ENCODE data around the gene ATP5PB. TPM values are rescaled to one million over a fixed set of nuclear protein-coding genes. Genes with fewer than 3 reads are reported as not detected.

Gene ATP5PB
- total RNA-seq, 4 donors from 2014 or later, result 60.3 to 334 (median 211) TPM

DNA sequence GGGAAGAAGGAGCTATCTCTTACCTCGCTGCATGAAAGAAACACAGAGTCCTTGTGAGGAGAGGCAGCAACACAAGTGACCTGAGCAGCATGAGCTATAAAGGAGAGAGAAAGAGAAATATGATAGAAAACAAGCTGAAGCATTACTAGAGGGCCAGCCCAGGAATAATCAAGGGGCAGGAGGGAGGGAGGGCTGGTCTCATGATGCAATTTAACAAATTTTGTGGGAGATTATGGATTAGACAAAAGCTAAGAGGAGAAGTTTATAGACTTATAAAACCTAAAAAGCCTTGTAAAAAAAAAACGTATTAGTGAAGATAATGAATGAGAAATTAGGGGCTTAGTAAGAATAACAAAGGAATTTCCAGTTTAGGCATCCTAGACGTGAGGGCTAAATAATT is 5.2 kb upstream of the ATP5PB start:
- H3K4me1 ChIP-seq, result peaks cover 5 to 26% (median 21%) of the 10 kb centered on the region in 4 donors
- no peak overlapping the region for H3K4me3 ChIP-seq
- peaks cover 0 to 46% (median 20%) of the 10 kb centered on the region in 4 donors for H3K36me3 ChIP-seq
- no peaks in the 10 kb centered on the region for H3K27me3 ChIP-seq
- TF ChIP-seq EP300 (IDR thresholded peaks at IDR 0.05; ENCODE audit: low read depth) (no peak), POLR2AphosphoS5 (IDR thresholded peaks at IDR 0.05) (no peak)
- TF ChIP-seq, protein P1, sequence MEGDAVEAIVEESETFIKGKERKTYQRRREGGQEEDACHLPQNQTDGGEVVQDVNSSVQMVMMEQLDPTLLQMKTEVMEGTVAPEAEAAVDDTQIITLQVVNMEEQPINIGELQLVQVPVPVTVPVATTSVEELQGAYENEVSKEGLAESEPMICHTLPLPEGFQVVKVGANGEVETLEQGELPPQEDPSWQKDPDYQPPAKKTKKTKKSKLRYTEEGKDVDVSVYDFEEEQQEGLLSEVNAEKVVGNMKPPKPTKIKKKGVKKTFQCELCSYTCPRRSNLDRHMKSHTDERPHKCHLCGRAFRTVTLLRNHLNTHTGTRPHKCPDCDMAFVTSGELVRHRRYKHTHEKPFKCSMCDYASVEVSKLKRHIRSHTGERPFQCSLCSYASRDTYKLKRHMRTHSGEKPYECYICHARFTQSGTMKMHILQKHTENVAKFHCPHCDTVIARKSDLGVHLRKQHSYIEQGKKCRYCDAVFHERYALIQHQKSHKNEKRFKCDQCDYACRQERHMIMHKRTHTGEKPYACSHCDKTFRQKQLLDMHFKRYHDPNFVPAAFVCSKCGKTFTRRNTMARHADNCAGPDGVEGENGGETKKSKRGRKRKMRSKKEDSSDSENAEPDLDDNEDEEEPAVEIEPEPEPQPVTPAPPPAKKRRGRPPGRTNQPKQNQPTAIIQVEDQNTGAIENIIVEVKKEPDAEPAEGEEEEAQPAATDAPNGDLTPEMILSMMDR (IDR thresholded peaks at IDR 0.05), result no peak
- no peaks in the 10 kb centered on the region for H3K9me3 ChIP-seq
- in situ Hi-C loops (cut with MboI; ENCODE audit: low pct_ligation_motif_present in 1 of 4, low pct_unique_long_range_greater_than_20kb in 1 of 4, low sequenced_read_pairs in 3 of 4) (no loop called here), intact Hi-C loops (cut with DNase I; ENCODE audit: low total_unique reads) (no loop called here)
- DNase-seq, result no peak
- WGBS, 2 donors (ENCODE audit: low coverage in 1 of 2), result 70 to 72% methylated on average over 2 to 3 of the region's 3 CpGs
- H3K27ac ChIP-seq, result no peak overlapping the region

DNA sequence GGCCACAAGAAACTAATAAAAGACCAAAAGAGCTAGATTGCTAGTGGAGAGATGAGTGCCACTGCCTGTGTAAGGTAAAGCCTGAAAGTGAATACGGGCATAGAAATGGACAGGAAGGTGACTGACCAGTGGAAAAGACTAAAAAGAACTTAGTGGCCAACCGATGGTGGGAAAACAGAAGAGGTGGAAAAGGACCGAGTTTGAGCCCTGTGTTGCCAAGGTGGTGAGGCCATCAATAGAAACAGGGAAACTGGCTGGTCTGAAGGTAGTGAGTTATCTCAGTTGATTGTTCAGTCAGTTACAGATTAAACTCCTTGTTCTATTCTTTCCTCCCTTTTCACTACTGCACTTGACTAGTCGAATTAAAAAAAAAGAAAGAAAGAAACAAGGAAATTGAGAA is 2.7 kb upstream of the ATP5PB start:
- H3K4me3 ChIP-seq, result no peak overlapping the region
- peak overlapping the region; percentile 62 to 94 (median 89) for H3K27ac ChIP-seq
- no peaks in the 10 kb centered on the region for H3K27me3 ChIP-seq
- in situ Hi-C loops (cut with MboI; ENCODE audit: low pct_ligation_motif_present in 1 of 4, low pct_unique_long_range_greater_than_20kb in 1 of 4, low sequenced_read_pairs in 3 of 4), result no loop called here
- no peak for TF ChIP-seq POLR2A (IDR thresholded peaks at IDR 0.05)
- TF ChIP-seq, protein P1 (IDR thresholded peaks at IDR 0.05), result no peak
- TF ChIP-seq POLR2AphosphoS5 (IDR thresholded peaks at IDR 0.05), result no peak
- TF ChIP-seq EP300 (IDR thresholded peaks at IDR 0.05; ENCODE audit: low read depth), result no peak
- no peaks in the 10 kb centered on the region for H3K9me3 ChIP-seq
- H3K4me1 ChIP-seq, result peaks cover 13 to 43% (median 40%) of the 10 kb centered on the region in 4 donors
- intact Hi-C loops (cut with DNase I; ENCODE audit: low total_unique reads), result no loop called here
- DNase-seq, result no peak
- WGBS, 2 donors (ENCODE audit: low coverage in 1 of 2), result 42 to 77% methylated on average over 4 of the region's 4 CpGs
- peaks cover 0 to 31% (median 11%) of the 10 kb centered on the region in 4 donors for H3K36me3 ChIP-seq

DNA sequence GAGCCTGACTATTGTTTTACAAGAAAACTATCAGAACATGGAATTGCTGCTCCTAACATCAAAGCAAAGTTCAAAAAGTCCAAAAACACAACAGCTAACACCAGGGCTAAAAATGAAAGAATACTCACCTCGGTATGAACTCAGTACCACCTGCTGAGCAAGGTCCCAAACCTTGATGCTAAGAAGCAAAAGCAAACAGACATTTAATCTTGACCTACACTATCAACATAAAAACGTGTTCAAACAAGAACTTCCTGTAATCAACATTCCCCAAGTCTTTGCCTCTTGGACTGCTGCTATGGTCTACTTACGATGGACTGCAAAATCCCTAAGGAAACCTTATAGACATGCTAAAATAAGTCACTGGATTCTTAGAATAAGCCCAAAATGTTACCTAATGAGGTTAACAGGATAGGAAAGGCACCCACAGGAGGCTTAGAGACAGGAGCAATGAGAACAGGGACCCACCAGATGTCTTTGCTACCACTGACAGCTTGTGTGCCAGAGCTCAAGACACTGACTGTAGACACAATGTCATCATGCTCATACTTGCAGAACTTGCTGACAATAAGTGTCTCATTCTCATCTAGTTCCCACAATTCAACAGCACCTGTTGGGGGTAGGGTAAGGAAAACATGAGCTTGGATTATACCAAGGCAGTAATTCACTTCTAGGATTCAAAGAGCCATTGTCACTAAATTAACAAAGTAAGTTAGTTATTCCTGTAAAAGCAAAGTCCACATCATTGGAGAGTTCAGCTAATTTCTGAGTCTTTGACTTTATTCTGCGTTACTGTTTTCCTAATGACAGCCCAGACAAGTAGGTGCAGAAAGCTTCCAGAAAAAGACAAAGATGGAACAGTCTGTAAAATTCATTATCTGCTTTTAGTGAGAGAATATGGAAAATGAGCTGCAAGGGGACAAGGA is 2.0 kb upstream of the ATP5PB start:
- no peaks in the 10 kb centered on the region for H3K27me3 ChIP-seq
- no peak for DNase-seq
- H3K36me3 ChIP-seq, result peaks cover 0 to 26% (median 10%) of the 10 kb centered on the region in 4 donors
- peak overlapping the region; percentile 62 to 94 (median 89) for H3K27ac ChIP-seq
- whole genome bisulfite sequencing, 2 donors (ENCODE audit: low coverage in 1 of 2), result 38 to 44% methylated on average over 4 of the region's 4 CpGs
- intact Hi-C loops (cut with DNase I; ENCODE audit: low total_unique reads) (no loop called here), in situ Hi-C loops (cut with MboI; ENCODE audit: low pct_ligation_motif_present in 1 of 4, low pct_unique_long_range_greater_than_20kb in 1 of 4, low sequenced_read_pairs in 3 of 4) (no loop called here)
- H3K9me3 ChIP-seq, result no peaks in the 10 kb centered on the region
- TF ChIP-seq EP300 (IDR thresholded peaks at IDR 0.05; ENCODE audit: low read depth) (no peak), POLR2AphosphoS5 (IDR thresholded peaks at IDR 0.05) (no peak), POLR2A (IDR thresholded peaks at IDR 0.05) (no peak)
- peak overlapping the region in 1 of 4 donors; percentile 97 for H3K4me3 ChIP-seq
- H3K4me1 ChIP-seq, result peaks cover 18 to 50% (median 46%) of the 10 kb centered on the region in 4 donors

DNA sequence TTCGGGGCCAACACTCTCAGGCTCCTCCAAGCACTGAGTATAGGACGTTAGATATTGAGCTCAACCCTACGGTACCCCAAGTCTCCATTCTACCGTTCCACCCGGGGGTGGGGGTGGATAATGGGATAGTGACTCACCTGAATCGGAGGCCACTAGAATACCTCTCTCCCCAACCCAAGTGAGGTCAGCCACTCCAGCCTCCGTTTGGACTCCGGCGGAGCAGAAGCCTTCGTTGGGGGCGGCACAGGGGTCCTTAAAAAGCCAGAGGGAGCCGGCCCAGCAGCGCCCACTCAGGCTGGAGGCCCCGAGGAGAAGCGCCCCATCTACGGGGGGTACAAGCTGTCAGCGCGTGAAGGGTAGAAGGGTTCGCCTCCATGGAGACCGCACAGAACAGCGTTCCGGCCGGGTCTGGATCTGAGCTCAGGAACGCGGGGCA is 764 bp upstream of the ATP5PB start:
- no peaks in the 10 kb centered on the region for H3K9me3 ChIP-seq
- peaks cover 26 to 63% (median 57%) of the 10 kb centered on the region in 4 donors for H3K4me1 ChIP-seq
- no peak for DNase-seq
- intact Hi-C loops (cut with DNase I; ENCODE audit: low total_unique reads) (no loop called here), in situ Hi-C loops (cut with MboI; ENCODE audit: low pct_ligation_motif_present in 1 of 4, low pct_unique_long_range_greater_than_20kb in 1 of 4, low sequenced_read_pairs in 3 of 4) (no loop called here)
- TF ChIP-seq, protein P1 (IDR thresholded peaks at IDR 0.05), result no peak
- peak in 1 of 3 donors; percentile 49 for TF ChIP-seq POLR2AphosphoS5 (IDR thresholded peaks at IDR 0.05)
- no peak for TF ChIP-seq EP300 (IDR thresholded peaks at IDR 0.05; ENCODE audit: low read depth)
- WGBS, 2 donors (ENCODE audit: low coverage in 1 of 2), result 0% methylated on average over 25 of the region's 25 CpGs; no CpG with 5 or more reads in 1 of the 2 donors
- peak overlapping the region; percentile 81 to 94 (median 89) for H3K27ac ChIP-seq
- peak overlapping the region; percentile 60 to 97 (median 73) for H3K4me3 ChIP-seq
- H3K27me3 ChIP-seq, result no peaks in the 10 kb centered on the region
- peaks cover 0 to 13% (median 3%) of the 10 kb centered on the region in 4 donors for H3K36me3 ChIP-seq

Data from transverse colon (tissue), 4 donors.